Astrocyte (in vitro differentiated cells and primary cell): ENCODE results near the gene MRPS18A. TPM values are rescaled to one million over a fixed set of nuclear protein-coding genes. Genes with fewer than 3 reads are reported as not detected.

Experiments used
- DNase-seq: peaks from one replicate; pipeline ENCODE4 v3.0.0-alpha.2; 2010; ENCODE audit warnings: low read depth
- FAIRE-seq: peaks from 2 replicates; lab custom pipeline; 2011; peaks lifted over from hg19 to GRCh38; lab: Jason Lieb, UNC
- H2AFZ ChIP-seq: 2 replicates; pipeline ENCODE4 v1.6.0; 2012; ENCODE audit warnings: low read depth, low read length, inconsistent platforms
- H3K27ac ChIP-seq: 2 replicates; pipeline ENCODE4 v1.5.1; 2011; ENCODE audit warnings: low read depth, low read length, inconsistent platforms
- H3K27me3 ChIP-seq: 2 replicates; pipeline ENCODE4 v1.6.0; 2011; ENCODE audit warnings: low read length, inconsistent platforms; ENCODE audit not compliant: insufficient read depth
- H3K36me3 ChIP-seq: 2 replicates; pipeline ENCODE4 v1.5.1; 2011; ENCODE audit warnings: low read length, inconsistent platforms; ENCODE audit not compliant: insufficient read depth
- H3K4me1 ChIP-seq: 2 replicates; pipeline ENCODE4 v1.5.1; 2011; ENCODE audit warnings: low read length, inconsistent platforms; ENCODE audit not compliant: insufficient read depth
- H3K4me2 ChIP-seq: 2 replicates; pipeline ENCODE4 v1.6.0; 2012; ENCODE audit warnings: low read length, inconsistent platforms
- H3K4me3 ChIP-seq: 2 replicates; pipeline ENCODE4 v1.5.1; 2011; ENCODE audit warnings: low read depth, mild to moderate bottlenecking, low read length, inconsistent platforms; ENCODE audit not compliant: insufficient read depth
- H3K79me2 ChIP-seq: 2 replicates; pipeline ENCODE4 v1.6.0; 2012; ENCODE audit warnings: mild to moderate bottlenecking, low read length, inconsistent platforms; ENCODE audit not compliant: insufficient read depth
- H3K9ac ChIP-seq: 2 replicates; pipeline ENCODE4 v1.6.0; 2012; ENCODE audit warnings: mild to moderate bottlenecking, low read length, inconsistent platforms
- H3K9me3 ChIP-seq: 2 replicates; pipeline ENCODE4 v1.5.1; 2012; ENCODE audit warnings: low read depth, mild to moderate bottlenecking, low read length, inconsistent platforms; ENCODE audit not compliant: insufficient read depth
- H4K20me1 ChIP-seq: 2 replicates; pipeline ENCODE4 v1.6.0; 2012; ENCODE audit warnings: low read length, inconsistent platforms; ENCODE audit not compliant: insufficient read depth
- H3K27ac Mint-ChIP-seq: one replicate; pipeline ENCODE4 v1.8.0; 2021; ENCODE audit warnings: mild to moderate bottlenecking, mixed read lengths; ENCODE audit not compliant: unreplicated experiment
- H3K27me3 Mint-ChIP-seq: one replicate; pipeline ENCODE4 v1.8.0; 2021; ENCODE audit warnings: low read depth, mixed read lengths; ENCODE audit not compliant: unreplicated experiment
- H3K36me3 Mint-ChIP-seq: one replicate; pipeline ENCODE4 v1.8.0; 2021; ENCODE audit warnings: low read depth, mixed read lengths; ENCODE audit not compliant: unreplicated experiment
- H3K4me1 Mint-ChIP-seq: one replicate; pipeline ENCODE4 v1.8.0; 2021; ENCODE audit warnings: low read depth, mixed read lengths; ENCODE audit not compliant: unreplicated experiment
- H3K4me3 Mint-ChIP-seq: one replicate; pipeline ENCODE4 v1.8.0; 2021; ENCODE audit warnings: mild to moderate bottlenecking, moderate library complexity, mixed read lengths; ENCODE audit not compliant: unreplicated experiment
- H3K9me3 Mint-ChIP-seq: one replicate; pipeline ENCODE4 v1.8.0; 2021; ENCODE audit warnings: mild to moderate bottlenecking, mixed read lengths; ENCODE audit not compliant: unreplicated experiment
- CTCF ChIP-seq: IDR thresholded peaks from 2 replicates; pipeline ENCODE4 v1.5.1; 2011; ENCODE audit warnings: low read depth, mild to moderate bottlenecking, inconsistent platforms, low read length, moderate library complexity; ENCODE audit not compliant: insufficient read depth
- EZH2 ChIP-seq: IDR thresholded peaks from 2 replicates; pipeline ENCODE4 v1.6.1; 2012; ENCODE audit warnings: mild to moderate bottlenecking, low read length, inconsistent platforms; ENCODE audit not compliant: insufficient read depth
- total RNA-seq: library from RNA; stranded (reverse); gene quantifications from 2 replicates; pipeline ENCODE4 v1.2.1, GENCODE V29; 2021

MRPS18A gene
- total RNA-seq, 1 donor from 2014 or later: 33.5 TPM

GRCh38 chr6:43733471-43734293, 46.1 kb upstream of the MRPS18A start:
- TF ChIP-seq EZH2: no peak
- TF ChIP-seq CTCF: no peak
- Histone ChIP-seq H3K4me2 (no peak overlapping the region), H3K27ac (no peak overlapping the region), H3K9me3 (no peaks in the 10 kb centered on the region), H3K79me2 (no peaks in the 10 kb centered on the region), H4K20me1 (no peaks in the 10 kb centered on the region), H3K4me3 (no peak overlapping the region), H3K27me3 (no peaks in the 10 kb centered on the region), H3K36me3 (no peaks in the 10 kb centered on the region), H3K4me1 (no peaks in the 10 kb centered on the region), H3K9ac (no peak overlapping the region), H2AFZ (no peak overlapping the region)
- peaks cover 6% of the 10 kb centered on the region for H3K27me3 Mint-ChIP-seq
- H3K27ac Mint-ChIP-seq: no peak overlapping the region
- H3K9me3 Mint-ChIP-seq: peaks cover 11% of the 10 kb centered on the region
- H3K4me3 Mint-ChIP-seq: no peak overlapping the region
- DNase-seq (no peak), FAIRE-seq (no peak)
- H3K36me3 Mint-ChIP-seq: no peaks in the 10 kb centered on the region
- H3K4me1 Mint-ChIP-seq: peaks cover 3% of the 10 kb centered on the region

GRCh38 chr6:43730634-43731033, 43.0 kb upstream of the MRPS18A start:
- peaks cover 11% of the 10 kb centered on the region for H3K9me3 Mint-ChIP-seq
- H4K20me1 ChIP-seq: no peaks in the 10 kb centered on the region
- H3K4me3 Mint-ChIP-seq: no peak overlapping the region
- no peak for DNase-seq
- no peaks in the 10 kb centered on the region for H3K27me3 ChIP-seq
- no peak overlapping the region for H3K27ac Mint-ChIP-seq
- H3K9ac ChIP-seq: no peak overlapping the region
- H3K4me1 ChIP-seq: peaks cover under 1% of the 10 kb centered on the region
- H3K36me3 ChIP-seq: no peaks in the 10 kb centered on the region
- no peaks in the 10 kb centered on the region for H3K36me3 Mint-ChIP-seq
- no peak overlapping the region for H3K27ac ChIP-seq
- H3K4me1 Mint-ChIP-seq: peaks cover under 1% of the 10 kb centered on the region
- H3K79me2 ChIP-seq: no peaks in the 10 kb centered on the region
- H2AFZ ChIP-seq: no peak overlapping the region
- H3K4me3 ChIP-seq: no peak overlapping the region
- H3K27me3 Mint-ChIP-seq: peaks cover 29% of the 10 kb centered on the region
- no peak for FAIRE-seq
- H3K9me3 ChIP-seq: no peaks in the 10 kb centered on the region
- no peak overlapping the region for H3K4me2 ChIP-seq
- TF ChIP-seq EZH2 (no peak), CTCF (no peak)

- TF ChIP-seq EZH2 (no peak), CTCF (no peak)
- Histone ChIP-seq H3K9me3 (no peaks in the 10 kb centered on the region), H3K27ac (no peak overlapping the region), H3K36me3 (no peaks in the 10 kb centered on the region), H2AFZ (no peak overlapping the region), H3K4me1 (peaks cover 11% of the 10 kb centered on the region), H4K20me1 (no peaks in the 10 kb centered on the region), H3K27me3 (no peaks in the 10 kb centered on the region), H3K4me3 (no peak overlapping the region), H3K79me2 (no peaks in the 10 kb centered on the region), H3K4me2 (no peak overlapping the region), H3K9ac (no peak overlapping the region)
- H3K36me3 Mint-ChIP-seq: no peaks in the 10 kb centered on the region
- DNase-seq (no peak), FAIRE-seq (no peak)
- no peak overlapping the region for H3K4me3 Mint-ChIP-seq
- peaks cover 34% of the 10 kb centered on the region for H3K27me3 Mint-ChIP-seq
- H3K9me3 Mint-ChIP-seq: peaks cover 11% of the 10 kb centered on the region
- H3K4me1 Mint-ChIP-seq: peaks cover 9% of the 10 kb centered on the region
- H3K27ac Mint-ChIP-seq: no peak overlapping the region
Measured at GRCh38 chr6:43729537-43729936, 41.9 kb upstream of the MRPS18A start.
